Activated CD8-positive, alpha-beta T cell treated with anti-CD3 and anti-CD28 coated beads for 36 hours (primary cell): Measurements from ENCODE around the gene ATP6V0C. TPM values are rescaled to one million over a fixed set of nuclear protein-coding genes. Genes with fewer than 3 reads are reported as not detected.

Experiments used
- ATAC-seq: fragments of 200-7000 bp; cut with Tn5 transposase; one replicate; pipeline ENCODE4 v1.10.0; 2021; ENCODE audit warnings: mild to moderate bottlenecking, moderate library complexity
- CTCF ChIA-PET: fragments of 350-600 bp; sonication (Branson Sonifier 250); formaldehyde crosslinking; loops from one replicate; lab custom pipeline; 2021; ENCODE audit warnings: antibody characterized with exemption; lab: Charles Lee
- POLR2A ChIA-PET: fragments of 350-600 bp; sonication (Branson Sonifier 250); formaldehyde crosslinking; loops from one replicate; lab custom pipeline; 2021; ENCODE audit warnings: antibody characterized with exemption; lab: Charles Lee
- DNase-seq: peaks from one replicate; pipeline ENCODE4 v3.0.0-alpha.2; 2020
- H3K27ac Mint-ChIP-seq: one replicate; pipeline ENCODE4 v1.8.0; 2021; ENCODE audit warnings: mild to moderate bottlenecking, mixed read lengths
- H3K27me3 Mint-ChIP-seq: one replicate; pipeline ENCODE4 v1.8.0; 2021; ENCODE audit warnings: mixed read lengths
- H3K36me3 Mint-ChIP-seq: one replicate; pipeline ENCODE4 v1.8.0; 2021; ENCODE audit warnings: low read depth, mixed read lengths
- H3K4me1 Mint-ChIP-seq: one replicate; pipeline ENCODE4 v1.8.0; 2021; ENCODE audit warnings: low read depth, mixed read lengths
- H3K4me3 Mint-ChIP-seq: one replicate; pipeline ENCODE4 v1.8.0; 2021; ENCODE audit warnings: mild to moderate bottlenecking, moderate library complexity, mixed read lengths
- H3K9me3 Mint-ChIP-seq: one replicate; pipeline ENCODE4 v1.8.0; 2021; ENCODE audit warnings: mixed read lengths
- intact Hi-C: fragments of 100-400 bp; cut with micrococcal nuclease; formaldehyde crosslinking; loops from one replicate; pipeline ENCODE4 v1.10.0; 2022
- total RNA-seq, 2 experiments: library from RNA; stranded (reverse); gene quantifications; one replicate each; pipeline ENCODE4 v1.2.3, GENCODE V29; 2021
- TF ChIP-seq, protein P1 (sequence below): fragments of 200-600 bp; IDR thresholded peaks from one replicate; pipeline ENCODE4 v1.8.0; 2022; ENCODE audit warnings: antibody characterized with exemption, mild to moderate bottlenecking

The ATP6V0C gene
- total RNA-seq, 2 experiments from 2014 or later: 85.9 to 88.6 TPM

GRCh38 chr16:2529961-2530628 is 16.3 kb downstream of the ATP6V0C start:
- no peak overlapping the region for H3K4me3 Mint-ChIP-seq
- H3K27ac Mint-ChIP-seq: no peak overlapping the region
- ATAC-seq (no peak), DNase-seq (no peak)
- peaks cover 12% of the 10 kb centered on the region for H3K4me1 Mint-ChIP-seq
- CTCF ChIA-PET: no interaction called here
- intact Hi-C loops: loop anchor here (10.0 kb wide), 1 partner anchor 55 kb away; no protein-coding TSS in a partner anchor
- TF ChIP-seq, protein P1, sequence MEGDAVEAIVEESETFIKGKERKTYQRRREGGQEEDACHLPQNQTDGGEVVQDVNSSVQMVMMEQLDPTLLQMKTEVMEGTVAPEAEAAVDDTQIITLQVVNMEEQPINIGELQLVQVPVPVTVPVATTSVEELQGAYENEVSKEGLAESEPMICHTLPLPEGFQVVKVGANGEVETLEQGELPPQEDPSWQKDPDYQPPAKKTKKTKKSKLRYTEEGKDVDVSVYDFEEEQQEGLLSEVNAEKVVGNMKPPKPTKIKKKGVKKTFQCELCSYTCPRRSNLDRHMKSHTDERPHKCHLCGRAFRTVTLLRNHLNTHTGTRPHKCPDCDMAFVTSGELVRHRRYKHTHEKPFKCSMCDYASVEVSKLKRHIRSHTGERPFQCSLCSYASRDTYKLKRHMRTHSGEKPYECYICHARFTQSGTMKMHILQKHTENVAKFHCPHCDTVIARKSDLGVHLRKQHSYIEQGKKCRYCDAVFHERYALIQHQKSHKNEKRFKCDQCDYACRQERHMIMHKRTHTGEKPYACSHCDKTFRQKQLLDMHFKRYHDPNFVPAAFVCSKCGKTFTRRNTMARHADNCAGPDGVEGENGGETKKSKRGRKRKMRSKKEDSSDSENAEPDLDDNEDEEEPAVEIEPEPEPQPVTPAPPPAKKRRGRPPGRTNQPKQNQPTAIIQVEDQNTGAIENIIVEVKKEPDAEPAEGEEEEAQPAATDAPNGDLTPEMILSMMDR: no peak
- H3K36me3 Mint-ChIP-seq: peaks cover 4% of the 10 kb centered on the region
- POLR2A ChIA-PET: interaction anchor here (3.4 to 3.7 kb wide), 2 partner anchors 9 to 376 kb away, joined by 13 to 67 read pairs; partner anchors contain the start of gene AMDHD2
- H3K27me3 Mint-ChIP-seq: no peaks in the 10 kb centered on the region
- no peaks in the 10 kb centered on the region for H3K9me3 Mint-ChIP-seq

- intact Hi-C loops: loop anchor here (10.0 kb wide), 1 partner anchor 54 kb away; no protein-coding TSS in a partner anchor
- Mint-ChIP-seq H3K36me3 (peaks cover 3% of the 10 kb centered on the region), H3K9me3 (no peaks in the 10 kb centered on the region), H3K4me1 (peaks cover 12% of the 10 kb centered on the region), H3K4me3 (peak overlapping the region; percentile 88), H3K27ac (peak overlapping the region; percentile 98), H3K27me3 (no peaks in the 10 kb centered on the region)
- no peak for ATAC-seq
- ChIA-PET CTCF (no interaction called here), POLR2A (interaction anchor here (3.3 to 3.7 kb wide), 3 partner anchors 10 to 377 kb away, joined by 13 to 67 read pairs (median 26); partner anchors contain the start of genes AMDHD2 and ATP6V0C)
- DNase-seq: no peak
- TF ChIP-seq, protein P1: no peak
Measured at GRCh38 chr16:2530629-2531318, 17.0 kb downstream of the ATP6V0C start.

- intact Hi-C loops: loop anchor here (10.0 kb wide), 1 partner anchor 53 kb away; no protein-coding TSS in a partner anchor
- Mint-ChIP-seq H3K4me1 (peaks cover 12% of the 10 kb centered on the region), H3K9me3 (no peaks in the 10 kb centered on the region), H3K27ac (peak within 1 kb of the TSS; percentile 98), H3K36me3 (no peaks in the 10 kb centered on the region), H3K4me3 (peak within 1 kb of the TSS; percentile 88), H3K27me3 (no peaks in the 10 kb centered on the region)
- ATAC-seq (no peak), DNase-seq (no peak)
- ChIA-PET POLR2A (interaction anchor here (3.3 to 3.7 kb wide), 3 partner anchors 10 to 378 kb away, joined by 13 to 67 read pairs (median 26); partner anchors contain the start of genes AMDHD2 and ATP6V0C), CTCF (no interaction called here)
- TF ChIP-seq, protein P1: no peak
Measured at GRCh38 chr16:2531371-2531695, 17.6 kb downstream of the ATP6V0C start, which contains the start of gene CEMP1. Gene CEMP1, minus strand, starts transcription at chr16:2531408. Its CDS starts 335 bp downstream, at chr16:2531073.

DNA sequence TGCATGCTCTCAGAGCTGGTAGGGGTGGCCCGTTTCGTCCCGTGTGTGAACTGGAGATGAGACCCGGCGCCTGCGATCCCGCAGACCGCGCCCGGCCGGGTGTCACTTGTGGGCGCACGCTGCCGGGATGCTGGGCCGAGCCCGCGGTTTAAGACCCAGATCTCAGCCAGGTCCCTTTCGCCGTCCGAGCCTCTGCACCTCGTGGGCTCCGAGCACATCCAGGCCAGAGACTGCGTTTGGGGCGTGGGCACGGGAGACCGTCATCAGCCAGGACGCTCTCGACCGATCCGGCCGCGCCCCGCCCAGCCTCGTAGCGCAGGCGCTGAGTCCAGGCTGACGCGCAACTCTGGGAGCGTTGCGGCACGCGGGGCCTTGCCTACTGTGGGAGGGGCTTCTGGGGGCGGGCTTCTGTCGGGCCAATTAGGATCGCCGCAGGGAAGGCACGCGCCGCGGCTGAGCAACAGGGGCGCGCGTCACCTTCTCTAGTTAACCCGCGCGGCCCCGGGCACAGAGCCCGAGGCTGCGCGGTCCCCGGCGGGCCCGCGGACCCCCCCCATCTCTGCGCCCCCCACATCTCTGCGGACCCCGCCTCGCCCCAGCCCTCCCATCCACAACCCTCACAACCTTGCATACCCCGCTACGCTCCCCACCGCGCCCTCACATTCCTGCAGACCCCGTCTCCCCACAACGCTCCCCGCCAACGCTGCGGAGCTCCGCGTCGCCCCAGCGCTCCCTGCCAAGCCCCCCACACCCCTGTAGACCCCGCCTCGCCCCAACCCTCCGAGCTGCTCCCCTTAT is 18.1 kb downstream of the ATP6V0C start:
- H3K27ac Mint-ChIP-seq: peak overlapping the region; percentile 98
- peak overlapping the region; percentile 88 for H3K4me3 Mint-ChIP-seq
- ChIA-PET CTCF (interaction anchor here (0.8 to 1.2 kb wide), 4 partner anchors 11 to 316 kb away, joined by 3 to 5 read pairs (median 4); partner anchors contain the start of gene AMDHD2), POLR2A (interaction anchor here (0.8 to 3.7 kb wide), 5 partner anchors 11 to 449 kb away, joined by 3 to 67 read pairs (median 13); partner anchors contain the start of genes AMDHD2 and ATP6V0C)
- peak; percentile 99 for DNase-seq
- ATAC-seq: peak; percentile 95
- TF ChIP-seq, protein P1: no peak
- peaks cover 15% of the 10 kb centered on the region for H3K4me1 Mint-ChIP-seq
- H3K27me3 Mint-ChIP-seq: no peaks in the 10 kb centered on the region
- intact Hi-C loops: loop anchor here (10.0 kb wide), 1 partner anchor 53 kb away; no protein-coding TSS in a partner anchor
- H3K9me3 Mint-ChIP-seq: no peaks in the 10 kb centered on the region
- H3K36me3 Mint-ChIP-seq: no peaks in the 10 kb centered on the region
